Testis (tissue), 3 donors: ENCODE measurements around the gene POLR3GL. TPM values are rescaled to one million over a fixed set of nuclear protein-coding genes. Genes with fewer than 3 reads are reported as not detected.

Experiments
- DNase-seq: peaks from one replicate; pipeline ENCODE4 v3.0.0-alpha.2; 2019
- H3K27ac ChIP-seq, 2 donors: fragments of 200-600 bp; sonication (generic); one replicate each; pipeline ENCODE4 v1.5.1; 2019
- H3K27me3 ChIP-seq: fragments of 200-600 bp; sonication (generic); one replicate; pipeline ENCODE4 v1.5.1; 2019
- H3K36me3 ChIP-seq: fragments of 200-600 bp; sonication (generic); one replicate; pipeline ENCODE4 v1.5.1; 2017; ENCODE audit warnings: low read depth; ENCODE audit errors: missing control alignments
- H3K4me1 ChIP-seq: fragments of 200-600 bp; sonication (generic); one replicate; pipeline ENCODE4 v1.5.1; 2019
- H3K4me3 ChIP-seq, 2 donors: fragments of 200-600 bp; sonication (generic); one replicate each; pipeline ENCODE4 v1.5.1; 2017 to 2019
- H3K9me3 ChIP-seq: fragments of 200-600 bp; sonication (generic); one replicate; pipeline ENCODE4 v1.5.1; 2017
- POLR2A ChIP-seq: fragments of 450-650 bp; IDR thresholded peaks from one replicate; pipeline ENCODE4 v1.6.1; 2017; ENCODE audit warnings: antibody characterized with exemption, mild to moderate bottlenecking, moderate library complexity
- WGBS, 2 donors: methylation state at CpG; one replicate each; pipeline ENCODE4 v1.1.5; 2018; 5-methylcytosine and 5-hydroxymethylcytosine counted together
- intact Hi-C: fragments of 100-400 bp; cut with DNase I; formaldehyde crosslinking; loops from one replicate; pipeline ENCODE4 v1.15.1; 2023; ENCODE audit warnings: low total_unique reads
- polyA plus RNA-seq: library from polyadenylated mRNA; stranded (reverse); fragments of 350-450 nt; fragmentation: Illumina TruSeq; extraction: RNeasy Lipid Tissue Mini Kit (QIAGEN cat#74804); gene quantifications from one replicate; pipeline ENCODE4 v1.2.3, GENCODE V29; 2014; ENCODE audit warnings: low read depth, low replicate concordance; ENCODE audit not compliant: insufficient read depth
- total RNA-seq, 2 donors: library from RNA; depleted of rRNA; stranded (reverse); fragments of >200 nt; gene quantifications; one replicate each; pipeline ENCODE4 v1.2.3, GENCODE V29; 2016
- TF ChIP-seq, protein P1 (sequence below), 3 experiments: fragments of 450-650 bp in 2 of 3; fragments of 200-600 bp in 1 of 3; sonication (generic) in 1 of 3; IDR thresholded peaks; one replicate each; pipeline ENCODE4 v1.5.1; 2016 to 2019; ENCODE audit warnings: antibody characterized with exemption in 3 of 3, mild to moderate bottlenecking in 2 of 3, moderate library complexity in 1 of 3

POLR3GL gene
- total and polyA plus RNA-seq, 3 donors from 2014 or later: 20.9 to 37.9 (median 23.5) TPM

DNA sequence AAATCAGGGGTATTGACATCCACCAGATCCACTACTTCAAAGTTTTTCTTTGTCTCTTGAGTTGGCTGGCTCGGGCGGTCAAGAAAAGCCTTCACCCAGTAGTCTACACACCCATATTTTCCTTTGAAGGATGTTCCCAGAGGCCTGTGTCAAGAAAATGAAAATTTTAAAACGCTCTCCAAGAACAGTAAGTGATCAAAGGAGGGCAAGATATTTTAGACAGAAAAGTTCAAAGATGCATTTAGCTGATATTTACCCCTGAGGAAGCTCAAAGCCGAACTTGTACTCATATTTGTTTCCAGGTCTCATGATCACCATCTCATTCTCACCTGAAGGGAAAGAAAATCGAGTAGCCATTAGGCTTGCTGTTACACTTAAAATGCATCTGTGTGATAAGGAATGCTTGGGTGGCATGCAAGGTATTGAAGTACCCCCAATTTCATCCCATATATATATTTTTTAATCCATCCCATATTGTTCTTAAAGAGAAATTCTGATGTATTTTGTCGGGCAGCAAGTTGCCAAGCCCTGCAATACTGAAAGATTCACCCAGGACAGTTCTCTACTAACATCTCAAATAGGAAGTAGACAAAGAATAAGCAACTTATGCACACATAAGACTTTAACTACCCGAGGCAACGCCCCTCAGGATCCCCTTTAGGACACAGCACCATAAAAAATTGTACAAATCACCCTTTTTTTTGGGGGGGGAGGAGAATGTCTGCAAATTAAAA lies 30.8 kb downstream of the POLR3GL start:
- peaks cover 25% of the 10 kb centered on the region for H3K4me1 ChIP-seq

DNA sequence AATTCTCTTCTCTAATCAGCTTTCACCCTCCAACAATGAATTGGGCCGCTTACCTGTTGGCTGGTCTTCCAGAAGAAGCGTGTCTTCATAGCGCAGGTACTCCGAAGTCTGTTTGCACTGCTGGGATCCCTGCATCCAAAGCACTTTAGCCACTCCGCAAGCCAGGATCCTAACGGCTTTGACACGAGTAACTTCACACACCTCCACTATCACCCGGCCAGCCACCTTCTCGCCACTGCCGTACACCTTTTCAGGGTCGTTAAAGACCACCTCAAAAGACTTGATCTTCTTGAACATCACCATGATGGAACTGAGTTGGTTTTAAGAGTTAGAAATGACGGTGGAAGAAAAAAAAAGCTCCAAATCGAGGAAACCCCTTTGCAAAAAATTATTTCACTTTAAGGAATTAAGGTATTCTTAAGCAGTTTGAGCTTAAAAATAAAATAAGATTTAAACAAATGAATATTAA lies 31.5 kb downstream of the POLR3GL start:
- peaks cover 25% of the 10 kb centered on the region for H3K4me1 ChIP-seq
- H3K27ac ChIP-seq: peak overlapping the region; percentile 95 to 98
- peak overlapping the region; percentile 82 to 91 for H3K4me3 ChIP-seq
- no peaks in the 10 kb centered on the region for H3K27me3 ChIP-seq
- intact Hi-C loops: no loop called here
- no peaks in the 10 kb centered on the region for H3K36me3 ChIP-seq
- TF ChIP-seq POLR2A: no peak
- TF ChIP-seq, protein P1, sequence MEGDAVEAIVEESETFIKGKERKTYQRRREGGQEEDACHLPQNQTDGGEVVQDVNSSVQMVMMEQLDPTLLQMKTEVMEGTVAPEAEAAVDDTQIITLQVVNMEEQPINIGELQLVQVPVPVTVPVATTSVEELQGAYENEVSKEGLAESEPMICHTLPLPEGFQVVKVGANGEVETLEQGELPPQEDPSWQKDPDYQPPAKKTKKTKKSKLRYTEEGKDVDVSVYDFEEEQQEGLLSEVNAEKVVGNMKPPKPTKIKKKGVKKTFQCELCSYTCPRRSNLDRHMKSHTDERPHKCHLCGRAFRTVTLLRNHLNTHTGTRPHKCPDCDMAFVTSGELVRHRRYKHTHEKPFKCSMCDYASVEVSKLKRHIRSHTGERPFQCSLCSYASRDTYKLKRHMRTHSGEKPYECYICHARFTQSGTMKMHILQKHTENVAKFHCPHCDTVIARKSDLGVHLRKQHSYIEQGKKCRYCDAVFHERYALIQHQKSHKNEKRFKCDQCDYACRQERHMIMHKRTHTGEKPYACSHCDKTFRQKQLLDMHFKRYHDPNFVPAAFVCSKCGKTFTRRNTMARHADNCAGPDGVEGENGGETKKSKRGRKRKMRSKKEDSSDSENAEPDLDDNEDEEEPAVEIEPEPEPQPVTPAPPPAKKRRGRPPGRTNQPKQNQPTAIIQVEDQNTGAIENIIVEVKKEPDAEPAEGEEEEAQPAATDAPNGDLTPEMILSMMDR (IDR thresholded peaks at IDR 0.05): no peak
- H3K9me3 ChIP-seq: no peaks in the 10 kb centered on the region
- peak; percentile 35 for DNase-seq
- 0% methylated on average over 13 of the region's 13 CpGs for WGBS, 2 donors

More for the DNA sequence above, 30.8 kb downstream of the POLR3GL start:
- intact Hi-C loops: no loop called here
- 1 to 2% methylated on average over 8 of the region's 8 CpGs for WGBS, 2 donors
- peak overlapping the region; percentile 95 to 98 for H3K27ac ChIP-seq
- H3K9me3 ChIP-seq: no peaks in the 10 kb centered on the region
- DNase-seq: no peak
- TF ChIP-seq POLR2A: no peak
- TF ChIP-seq, protein P1 (IDR thresholded peaks at IDR 0.05): no peak
- no peaks in the 10 kb centered on the region for H3K36me3 ChIP-seq
- H3K4me3 ChIP-seq: peak overlapping the region; percentile 82 to 91
- no peaks in the 10 kb centered on the region for H3K27me3 ChIP-seq

DNA sequence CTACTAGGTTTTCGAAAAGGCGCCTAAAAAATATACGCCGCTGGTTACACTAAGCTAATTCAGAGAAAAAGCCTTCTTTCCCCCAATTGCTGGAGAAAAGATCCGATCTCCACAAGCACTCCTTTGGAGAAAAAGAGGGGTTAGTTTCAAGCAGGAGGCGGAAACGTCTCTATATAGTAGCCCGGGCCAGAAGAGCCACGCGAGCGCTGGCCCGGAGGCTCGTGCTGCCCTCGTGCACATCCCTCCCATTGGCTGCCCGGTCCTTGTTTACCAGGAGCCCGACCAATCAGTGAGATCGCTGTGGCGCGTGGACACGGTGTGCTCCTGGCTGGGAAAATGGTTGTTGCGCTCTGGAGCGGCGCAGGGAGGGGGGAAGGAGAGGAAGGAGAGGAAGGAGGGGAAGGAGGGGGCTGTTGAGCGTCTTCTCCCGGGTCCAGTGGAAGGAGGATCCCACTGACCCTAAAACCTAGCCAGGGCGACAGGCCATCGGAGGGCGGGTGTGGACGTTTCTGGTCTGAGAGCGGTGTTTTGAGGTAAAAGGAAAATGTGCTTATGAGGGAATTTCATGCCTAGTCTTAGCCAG lies 32.0 kb downstream of the POLR3GL start, which contains the start of gene TXNIP:
TXNIP (minus strand) TSS at position 147 of the 583 bp plus-strand sequence. CDS start 313 bp downstream, outside the sequence.
- peaks cover 25% of the 10 kb centered on the region for H3K4me1 ChIP-seq
- 0% methylated on average over 30 of the region's 30 CpGs for WGBS, 2 donors
- H3K27me3 ChIP-seq: no peaks in the 10 kb centered on the region
- DNase-seq: peak; percentile 100
- no peaks in the 10 kb centered on the region for H3K9me3 ChIP-seq
- H3K27ac ChIP-seq: peak within 1 kb of the TSS; percentile 95 to 98
- TF ChIP-seq, protein P1 (IDR thresholded peaks at IDR 0.05): no peak
- no peak for TF ChIP-seq POLR2A
- H3K4me3 ChIP-seq: peak within 1 kb of the TSS; percentile 82 to 91
- no peaks in the 10 kb centered on the region for H3K36me3 ChIP-seq
- intact Hi-C loops: no loop called here

DNA sequence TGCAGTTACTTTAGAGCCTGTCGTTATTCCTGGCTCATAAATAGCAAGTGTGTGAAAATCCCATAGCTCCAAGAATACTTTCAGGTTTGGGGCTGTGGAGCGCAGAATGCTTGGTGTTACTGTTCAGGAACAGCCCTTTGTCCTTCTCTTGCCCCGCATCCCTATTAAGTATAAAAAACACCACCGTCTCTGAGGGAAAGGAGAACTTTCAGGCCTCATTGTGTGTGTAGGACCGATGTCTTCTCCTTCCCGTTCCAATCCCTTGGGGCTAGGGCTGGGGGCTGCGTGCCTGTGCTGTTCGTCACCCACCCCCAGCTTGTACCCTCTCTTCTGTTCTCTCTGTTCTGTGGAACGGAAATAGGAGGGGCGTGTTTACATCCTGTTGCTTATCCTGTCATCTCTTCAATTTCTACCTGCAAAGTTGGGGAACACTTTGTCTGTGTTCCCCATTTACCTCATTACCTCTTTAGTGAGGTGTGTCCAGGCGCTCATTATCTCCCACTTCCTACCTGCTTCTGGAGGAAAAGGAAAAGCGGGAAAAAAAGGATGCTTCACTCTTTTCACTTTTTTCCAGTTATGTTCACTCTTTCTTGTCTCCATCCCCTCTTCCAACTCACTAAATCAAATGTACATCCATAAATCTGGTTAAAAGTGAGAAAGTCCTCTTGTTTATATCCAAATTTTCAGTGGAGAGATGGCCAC lies 32.7 kb downstream of the POLR3GL start:
- H3K27me3 ChIP-seq: no peaks in the 10 kb centered on the region
- H3K4me3 ChIP-seq: peak overlapping the region; percentile 82 to 91
- intact Hi-C loops: no loop called here
- peak; percentile 60 for DNase-seq
- 16 to 20% methylated on average over 10 to 12 of the region's 12 CpGs for WGBS, 2 donors
- H3K36me3 ChIP-seq: no peaks in the 10 kb centered on the region
- TF ChIP-seq, protein P1 (IDR thresholded peaks at IDR 0.05): no peak
- TF ChIP-seq POLR2A: no peak
- peak overlapping the region; percentile 95 to 98 for H3K27ac ChIP-seq
- peaks cover 25% of the 10 kb centered on the region for H3K4me1 ChIP-seq
- H3K9me3 ChIP-seq: no peaks in the 10 kb centered on the region
